Measurements from ENCODE around the gene ERG28.

DNA sequence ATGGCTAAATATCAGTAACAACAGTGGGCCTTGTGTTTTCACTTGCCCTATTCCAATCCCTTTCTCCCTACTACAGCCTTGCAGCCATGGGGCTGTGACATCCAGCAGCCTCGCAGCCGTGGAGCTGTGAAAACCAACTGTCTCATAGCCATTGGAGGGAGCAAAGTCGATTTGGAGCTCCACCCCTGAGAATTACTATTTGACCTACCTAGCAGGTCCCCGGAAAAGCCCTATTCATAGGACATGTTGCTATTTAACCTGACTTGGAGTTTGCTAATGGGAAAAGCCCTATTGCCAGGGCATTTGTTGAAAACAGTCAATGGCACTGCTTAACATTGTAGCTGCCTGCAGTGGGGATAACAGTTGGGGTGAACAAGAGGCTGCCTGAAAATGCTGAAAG lies 33.3 kb downstream of the ERG28 start:
- TF ChIP-seq ZNF623 (tag by site-specific recombination; IDR thresholded peaks at IDR 0.05) (no peak), ZNF654 (tag by site-specific recombination; IDR thresholded peaks at IDR 0.05; ENCODE audit: low read depth) (no peak), MZF1 (tag by site-specific recombination; IDR thresholded peaks at IDR 0.05; ENCODE audit: borderline replicate concordance) (no peak), ZNF513 (tag by site-specific recombination; IDR thresholded peaks at IDR 0.05) (no peak), ZFP69B (tag by site-specific recombination; IDR thresholded peaks at IDR 0.05) (no peak), KLF16 (tag by site-specific recombination; IDR thresholded peaks at IDR 0.05) (no peak), ZIC2 (tag by site-specific recombination; IDR thresholded peaks at IDR 0.05) (no peak), ZEB2 (tag by site-specific recombination; IDR thresholded peaks at IDR 0.05) (no peak), YY1 (tag by site-specific recombination; IDR thresholded peaks at IDR 0.05) (no peak)
- TF ChIP-seq, protein P1, sequence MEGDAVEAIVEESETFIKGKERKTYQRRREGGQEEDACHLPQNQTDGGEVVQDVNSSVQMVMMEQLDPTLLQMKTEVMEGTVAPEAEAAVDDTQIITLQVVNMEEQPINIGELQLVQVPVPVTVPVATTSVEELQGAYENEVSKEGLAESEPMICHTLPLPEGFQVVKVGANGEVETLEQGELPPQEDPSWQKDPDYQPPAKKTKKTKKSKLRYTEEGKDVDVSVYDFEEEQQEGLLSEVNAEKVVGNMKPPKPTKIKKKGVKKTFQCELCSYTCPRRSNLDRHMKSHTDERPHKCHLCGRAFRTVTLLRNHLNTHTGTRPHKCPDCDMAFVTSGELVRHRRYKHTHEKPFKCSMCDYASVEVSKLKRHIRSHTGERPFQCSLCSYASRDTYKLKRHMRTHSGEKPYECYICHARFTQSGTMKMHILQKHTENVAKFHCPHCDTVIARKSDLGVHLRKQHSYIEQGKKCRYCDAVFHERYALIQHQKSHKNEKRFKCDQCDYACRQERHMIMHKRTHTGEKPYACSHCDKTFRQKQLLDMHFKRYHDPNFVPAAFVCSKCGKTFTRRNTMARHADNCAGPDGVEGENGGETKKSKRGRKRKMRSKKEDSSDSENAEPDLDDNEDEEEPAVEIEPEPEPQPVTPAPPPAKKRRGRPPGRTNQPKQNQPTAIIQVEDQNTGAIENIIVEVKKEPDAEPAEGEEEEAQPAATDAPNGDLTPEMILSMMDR (tag by site-specific recombination; IDR thresholded peaks at IDR 0.05), result no peak

All from HEK293 (cell line).